Hepatocyte (in vitro differentiated cells): ENCODE results near the gene LSAMP. TPM values are rescaled to one million over a fixed set of nuclear protein-coding genes. Genes with fewer than 3 reads are reported as not detected.

Experiments
- DNase-seq: peaks from one replicate; pipeline ENCODE4 v3.0.0-alpha.2; 2016; ENCODE audit warnings: low spot score
- H2AFZ ChIP-seq: fragments of 200-600 bp; sonication (generic); 2 replicates; pipeline ENCODE4 v1.6.0; 2016; ENCODE audit warnings: antibody characterized with exemption, mild to moderate bottlenecking
- H3K27ac ChIP-seq: fragments of 200-600 bp; sonication (generic); 2 replicates; pipeline ENCODE4 v1.5.1; 2016; ENCODE audit warnings: mild to moderate bottlenecking
- H3K27me3 ChIP-seq: fragments of 200-600 bp; sonication (generic); 2 replicates; pipeline ENCODE4 v1.6.1; 2016
- H3K36me3 ChIP-seq: fragments of 200-600 bp; sonication (generic); replicated peaks from 2 replicates; pipeline ENCODE4 v1.5.1; 2016; ENCODE audit warnings: low read depth; ENCODE audit not compliant: insufficient read depth
- H3K4me1 ChIP-seq: fragments of 200-600 bp; sonication (generic); 2 replicates; pipeline ENCODE4 v1.5.1; 2016; ENCODE audit warnings: mild to moderate bottlenecking, moderate library complexity; ENCODE audit not compliant: insufficient read depth
- H3K4me2 ChIP-seq: fragments of 200-600 bp; sonication (generic); 2 replicates; pipeline ENCODE4 v1.6.0; 2016
- H3K4me3 ChIP-seq: fragments of 200-600 bp; sonication (generic); 2 replicates; pipeline ENCODE4 v1.5.1; 2016; ENCODE audit warnings: mild to moderate bottlenecking
- H3K79me2 ChIP-seq: fragments of 200-600 bp; sonication (generic); 2 replicates; pipeline ENCODE4 v1.6.0; 2017; ENCODE audit warnings: mild to moderate bottlenecking
- H3K9me2 ChIP-seq: fragments of 200-600 bp; sonication (generic); replicated peaks from 2 replicates; pipeline ENCODE4 v1.6.0; 2017; ENCODE audit warnings: mild to moderate bottlenecking; ENCODE audit not compliant: insufficient read depth
- H3K9me3 ChIP-seq: fragments of 200-600 bp; sonication (generic); 2 replicates; pipeline ENCODE4 v1.5.1; 2016; ENCODE audit warnings: low read depth, mild to moderate bottlenecking
- H4K20me1 ChIP-seq: fragments of 200-600 bp; sonication (generic); 2 replicates; pipeline ENCODE4 v1.6.0; 2016; ENCODE audit warnings: mild to moderate bottlenecking; ENCODE audit not compliant: insufficient read depth, poor library complexity, severe bottlenecking
- CTCF ChIP-seq: fragments of 200-600 bp; sonication (generic); IDR thresholded peaks from 2 replicates; pipeline ENCODE4 v1.5.1; 2016; ENCODE audit warnings: antibody characterized with exemption, mild to moderate bottlenecking; ENCODE audit not compliant: poor library complexity
- EZH2 ChIP-seq: fragments of 200-600 bp; sonication (generic); IDR thresholded peaks from 2 replicates; pipeline ENCODE4 v1.6.1; 2016; ENCODE audit warnings: antibody characterized with exemption, mild to moderate bottlenecking, borderline replicate concordance
- EZH2phosphoT487 ChIP-seq: fragments of 200-600 bp; sonication (generic); IDR thresholded peaks from one replicate; pipeline ENCODE4 v1.6.1; 2018; ENCODE audit warnings: antibody characterized with exemption, mild to moderate bottlenecking, low read depth, moderate library complexity; ENCODE audit not compliant: unreplicated experiment, severe bottlenecking
- WGBS: methylation state at CpG from one replicate; pipeline ENCODE4 v1.1.6; 2016; ENCODE audit warnings: low lambda C conversion rate; ENCODE audit errors: missing lambda C conversion rate; 5-methylcytosine and 5-hydroxymethylcytosine counted together
- polyA plus RNA-seq: library from polyadenylated mRNA; unstranded; fragments of >200 nt; fragmentation: Nextera tagmentation; extraction: Ambion mirVana; gene quantifications from 2 replicates; pipeline ENCODE4 v1.2.1, GENCODE V29; 2016
- total RNA-seq: library from RNA; depleted of rRNA; stranded (reverse); fragments of >200 nt; gene quantifications from 2 replicates; pipeline ENCODE4 v1.2.3, GENCODE V29; 2014

The LSAMP gene
- total and polyA plus RNA-seq, 2 experiments from 2014 or later: 15.1 to 22.3 TPM

GRCh38 chr3:116188231-116188785 lies 257.0 kb downstream of the LSAMP start:
- Histone ChIP-seq H3K27me3 (no peaks in the 10 kb centered on the region), H3K36me3 (no peaks in the 10 kb centered on the region), H3K4me3 (no peak overlapping the region), H2AFZ (no peak overlapping the region), H3K27ac (no peak overlapping the region), H3K4me2 (no peak overlapping the region), H4K20me1 (peaks cover 3% of the 10 kb centered on the region), H3K4me1 (no peaks in the 10 kb centered on the region), H3K9me3 (no peaks in the 10 kb centered on the region), H3K79me2 (no peaks in the 10 kb centered on the region), H3K9me2 (no peaks in the 10 kb centered on the region)
- WGBS: 69% methylated on average over 3 of the region's 3 CpGs
- no peak for TF ChIP-seq EZH2
- no peak for TF ChIP-seq EZH2phosphoT487
- no peak for TF ChIP-seq CTCF
- DNase-seq: no peak

- Histone ChIP-seq H3K27ac (no peak overlapping the region), H3K4me1 (no peaks in the 10 kb centered on the region), H3K9me2 (no peaks in the 10 kb centered on the region), H3K36me3 (no peaks in the 10 kb centered on the region), H3K4me3 (no peak overlapping the region), H3K9me3 (no peaks in the 10 kb centered on the region), H4K20me1 (peaks cover 3% of the 10 kb centered on the region), H3K79me2 (no peaks in the 10 kb centered on the region), H3K4me2 (no peak overlapping the region), H3K27me3 (no peaks in the 10 kb centered on the region), H2AFZ (no peak overlapping the region)
- DNase-seq: no peak
- TF ChIP-seq EZH2phosphoT487 (no peak), CTCF (no peak), EZH2 (no peak)
- WGBS: 72% methylated on average over 1 of the region's 1 CpG
Observed at GRCh38 chr3:116186049-116186448, 259.2 kb downstream of the LSAMP start.

GRCh38 chr3:116181159-116181558 lies 264.1 kb downstream of the LSAMP start:
- Histone ChIP-seq H4K20me1 (no peaks in the 10 kb centered on the region), H3K4me3 (no peak overlapping the region), H3K9me3 (no peaks in the 10 kb centered on the region), H3K4me1 (no peaks in the 10 kb centered on the region), H3K36me3 (no peaks in the 10 kb centered on the region), H3K4me2 (no peak overlapping the region), H3K79me2 (no peaks in the 10 kb centered on the region), H2AFZ (no peak overlapping the region), H3K27ac (no peak overlapping the region), H3K9me2 (no peaks in the 10 kb centered on the region), H3K27me3 (no peaks in the 10 kb centered on the region)
- DNase-seq: no peak
- TF ChIP-seq EZH2 (no peak), CTCF (no peak), EZH2phosphoT487 (no peak)

- Histone ChIP-seq H4K20me1 (no peaks in the 10 kb centered on the region), H3K4me1 (no peaks in the 10 kb centered on the region), H3K9me2 (no peaks in the 10 kb centered on the region), H3K36me3 (no peaks in the 10 kb centered on the region), H3K79me2 (no peaks in the 10 kb centered on the region), H3K4me2 (no peak overlapping the region), H3K27me3 (no peaks in the 10 kb centered on the region), H2AFZ (no peak overlapping the region), H3K27ac (peak overlapping the region; percentile 51), H3K4me3 (no peak overlapping the region), H3K9me3 (no peaks in the 10 kb centered on the region)
- 62% methylated on average over 1 of the region's 1 CpG for WGBS
- TF ChIP-seq EZH2phosphoT487 (no peak), EZH2 (no peak), CTCF (no peak)
- DNase-seq: no peak
Observed at GRCh38 chr3:116179091-116179490, 266.2 kb downstream of the LSAMP start.
